ENCODE results near the gene SCN2A.
"Not testable (repeated sequence)": the region's sequence is repeated elsewhere in the genome, so short reads cannot be mapped to it uniquely, and the experiment has no call there.

The SCN2A gene

GRCh38 chr2:165312999-165313398 is 73.8 kb downstream of the SCN2A start:
- CTCF ChIA-PET: interaction anchor here (1.7 kb wide), 1 partner anchor 74 kb away, joined by 9 read pairs; the partner anchor contains the start of gene SCN2A
- Histone ChIP-seq H3K27ac (ENCODE audit: extremely low read depth, low read depth, low read length) (no peak overlapping the region), H3K4me1 (ENCODE audit: control insufficient read depth, insufficient read depth, low read length) (no peaks in the 10 kb centered on the region), H3K36me3 (ENCODE audit: control insufficient read depth in 2 of 2, insufficient read depth in 1 of 2, low read length in 2 of 2) (no peaks in the 10 kb centered on the region), H3K9me3 (ENCODE audit: control insufficient read depth, insufficient read depth, low read depth, low read length) (no peaks in the 10 kb centered on the region), H3K4me3 (ENCODE audit: low read depth, low read length) (no peak overlapping the region)
- TF ChIP-seq ZNF24 (tag by site-specific recombination; IDR thresholded peaks at IDR 0.05) (no peak), ZNF223 (tag by site-specific recombination; IDR thresholded peaks at IDR 0.05) (no peak), ZNF16 (tag by site-specific recombination; IDR thresholded peaks at IDR 0.05; ENCODE audit: low read depth) (no peak), TSHZ1 (tag by site-specific recombination; IDR thresholded peaks at IDR 0.05; ENCODE audit: borderline replicate concordance) (no peak), ZNF133 (tag by site-specific recombination; IDR thresholded peaks at IDR 0.05) (no peak), ZSCAN16 (tag by site-specific recombination; IDR thresholded peaks at IDR 0.05) (no peak), SP2 (tag by site-specific recombination; IDR thresholded peaks at IDR 0.05) (no peak)
- POLR2A ChIA-PET: no interaction called here

GRCh38 chr2:165313509-165313908 is 74.3 kb downstream of the SCN2A start:
- TF ChIP-seq ZNF610 (tag by site-specific recombination; IDR thresholded peaks at IDR 0.05; ENCODE audit: borderline replicate concordance): no peak
- TF ChIP-seq RBAK (tag by site-specific recombination; IDR thresholded peaks at IDR 0.05): no peak
- no peak for TF ChIP-seq ZNF488 (tag by site-specific recombination; IDR thresholded peaks at IDR 0.05)
- TF ChIP-seq ZNF558 (tag by site-specific recombination; IDR thresholded peaks at IDR 0.05): no peak
- ChIA-PET POLR2A (no interaction called here), CTCF (interaction anchor here (0.6 kb wide), 1 partner anchor 658 kb away, joined by 4 read pairs; no protein-coding TSS in a partner anchor)
- H3K36me3 ChIP-seq (ENCODE audit: control insufficient read depth in 2 of 2, insufficient read depth in 1 of 2, low read length in 2 of 2): no peaks in the 10 kb centered on the region
- H3K4me3 ChIP-seq (ENCODE audit: low read depth, low read length): no peak overlapping the region
- H3K4me1 ChIP-seq (ENCODE audit: control insufficient read depth, insufficient read depth, low read length): no peaks in the 10 kb centered on the region
- H3K9me3 ChIP-seq (ENCODE audit: control insufficient read depth, insufficient read depth, low read depth, low read length): no peaks in the 10 kb centered on the region
- H3K27ac ChIP-seq (ENCODE audit: extremely low read depth, low read depth, low read length): no peak overlapping the region

GRCh38 chr2:165328272-165328671 is 89.1 kb downstream of the SCN2A start:
- Histone ChIP-seq H3K4me3 (ENCODE audit: low read depth, low read length) (no peak overlapping the region), H3K27ac (ENCODE audit: extremely low read depth, low read depth, low read length) (no peak overlapping the region), H3K9me3 (ENCODE audit: control insufficient read depth, insufficient read depth, low read depth, low read length) (no peaks in the 10 kb centered on the region), H3K36me3 (ENCODE audit: control insufficient read depth in 2 of 2, insufficient read depth in 1 of 2, low read length in 2 of 2) (no peaks in the 10 kb centered on the region), H3K4me1 (ENCODE audit: control insufficient read depth, insufficient read depth, low read length) (no peaks in the 10 kb centered on the region)
- CTCF ChIA-PET: interaction anchor here (0.7 kb wide), 1 partner anchor 8 kb away, joined by 3 read pairs; no protein-coding TSS in a partner anchor
- TF ChIP-seq ZNF776 (tag by site-specific recombination; IDR thresholded peaks at IDR 0.05; ENCODE audit: borderline replicate concordance): no peak
- no peak for TF ChIP-seq ZNF2 (tag by site-specific recombination; IDR thresholded peaks at IDR 0.05)
- POLR2A ChIA-PET: no interaction called here

- POLR2A ChIA-PET; H3K4me3 ChIP-seq (ENCODE audit: low read depth, low read length); H3K27ac ChIP-seq (ENCODE audit: extremely low read depth, low read depth, low read length); H3K36me3 ChIP-seq (ENCODE audit: control insufficient read depth in 2 of 2, insufficient read depth in 1 of 2, low read length in 2 of 2); CTCF ChIA-PET; H3K9me3 ChIP-seq (ENCODE audit: control insufficient read depth, insufficient read depth, low read depth, low read length); H3K4me1 ChIP-seq (ENCODE audit: control insufficient read depth, insufficient read depth, low read length): not testable (repeated sequence)
Observed at GRCh38 chr2:165344276-165344675, 105.1 kb downstream of the SCN2A start.
